Measurements from ENCODE around the gene PLA2G2F. TPM values are rescaled to one million over a fixed set of nuclear protein-coding genes. Genes with fewer than 3 reads are reported as not detected.

PLA2G2F gene
- total and polyA plus RNA-seq, 10 of the 15 experiments (the other 5 are each of a cell fraction or from before 2014, with no cell fraction given) = 0.03 TPM; not detected in 9

- no peak for TF ChIP-seq ATF3 (IDR thresholded peaks at IDR 0.05; ENCODE audit: borderline replicate concordance, extremely low read depth, low read depth, low read length)
- TF ChIP-seq RUNX3 (IDR thresholded peaks at IDR 0.05; ENCODE audit: low read length) = no peak
Measured at GRCh38 chr1:20150969-20151368, 11.8 kb downstream of the PLA2G2F start (continued).

DNA sequence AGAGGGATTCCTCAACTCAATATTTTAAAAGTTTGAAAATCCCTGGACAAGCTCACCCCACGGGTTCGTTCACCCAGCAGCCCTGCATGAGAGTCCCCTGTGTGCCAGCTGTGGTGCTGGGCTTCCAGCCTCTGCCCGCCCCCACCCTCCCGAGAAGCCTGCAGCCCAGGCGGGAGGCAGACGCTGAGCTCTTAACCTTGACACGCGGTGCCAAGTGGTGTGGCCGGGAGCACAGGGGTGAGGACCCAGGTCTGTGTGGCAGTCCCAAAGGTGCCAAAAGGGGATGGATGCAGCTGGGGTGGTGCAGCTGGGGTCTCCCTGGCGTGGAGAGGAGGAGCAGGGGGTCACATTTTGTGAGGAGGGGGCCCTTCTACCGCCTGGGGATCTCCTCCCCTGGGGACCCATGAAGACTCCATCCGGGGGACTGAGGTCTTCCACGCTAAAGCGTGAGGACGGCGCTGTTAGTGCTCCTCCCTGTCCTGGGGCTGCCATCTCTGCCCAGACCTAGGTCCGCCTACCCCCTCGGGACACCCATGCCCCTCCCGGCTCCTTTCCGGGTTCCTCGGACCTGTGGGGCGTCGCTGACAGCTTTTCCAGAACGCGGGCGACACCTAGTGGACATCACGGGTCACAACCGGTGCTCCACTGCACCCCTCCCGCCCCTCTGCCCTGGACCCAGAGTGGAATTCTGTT lies 12.9 kb downstream of the PLA2G2F start:
- peak overlapping the region; percentile 60 for H2AFZ ChIP-seq (ENCODE audit: control insufficient read depth, low read depth, low read length)
- no peaks in the 10 kb centered on the region for H3K79me2 ChIP-seq (ENCODE audit: control insufficient read depth, insufficient read depth, low read length)
- WGBS (ENCODE audit: insufficient coverage, insufficient replicate concordance, low lambda C conversion rate, missing lambda C conversion rate) = under 1% methylated on average over 29 of the region's 29 CpGs
- peak overlapping the region; percentile 86 for H3K4me2 ChIP-seq (ENCODE audit: control insufficient read depth, insufficient read depth)
- no peak for DNase-seq (ENCODE audit: low read depth, low spot score)
- CTCF ChIA-PET = interaction anchor here (0.6 to 10.8 kb wide), 34 partner anchors 8 to 436 kb away, joined by 3 to 181 read pairs (median 4); partner anchors contain the start of genes OTUD3 and PLA2G2E
- no peaks in the 10 kb centered on the region for H3K27me3 ChIP-seq (replicated peaks in 1 of 2; ENCODE audit: control insufficient read depth in 2 of 2, insufficient read depth in 2 of 2, low read length in 1 of 2)
- peak; percentile 18 for FAIRE-seq
- H4K20me1 ChIP-seq (ENCODE audit: control insufficient read depth, insufficient read depth) = no peaks in the 10 kb centered on the region
- in situ Hi-C loops (cut with MboI) (loop anchor here (5.0 kb wide), 1 partner anchor 235 kb away; no protein-coding TSS in a partner anchor), intact Hi-C loops (cut with micrococcal nuclease; ENCODE audit: unreplicated experiment) (loop anchor here (1.0 to 5.0 kb wide), 5 partner anchors 45 to 270 kb away; partner anchors contain the start of gene OTUD3)
- POLR2A ChIA-PET = interaction anchor here (0.6 to 1.5 kb wide), 4 partner anchors 27 to 203 kb away, joined by 3 to 4 read pairs (median 4); no protein-coding TSS in a partner anchor
- no peak overlapping the region for H3K27ac ChIP-seq (ENCODE audit: control insufficient read depth, insufficient read depth)
- RAD21 ChIA-PET (ENCODE audit: unreplicated experiment) = interaction anchor here (0.6 to 4.2 kb wide), 22 partner anchors 9 to 342 kb away, joined by 3 to 91 read pairs (median 4); partner anchors contain the start of gene OTUD3
- H3K36me3 ChIP-seq (ENCODE audit: control insufficient read depth in 2 of 2, insufficient read depth in 2 of 2, low read length in 1 of 2) = no peaks in the 10 kb centered on the region
- H3K9ac ChIP-seq (ENCODE audit: control insufficient read depth, insufficient read depth, low read length) = peak overlapping the region; percentile 18; the same call in 1 of the 2 replicates
- BruUV-seq (replicated peaks) = no TSS peak
- peak overlapping the region; percentile 43; the same call in 1 of the 2 replicates for H3K4me3 ChIP-seq
- SMC1A ChIA-PET (ENCODE audit: uncharacterized antibody, unreplicated experiment) = interaction anchor here (0.6 to 4.6 kb wide), 21 partner anchors 9 to 270 kb away, joined by 3 to 41 read pairs (median 4); partner anchors contain the start of genes OTUD3, PLA2G2A and PLA2G2D
- H3K4me1 ChIP-seq (ENCODE audit: control insufficient read depth, insufficient read depth, low read length) = peaks cover 9% of the 10 kb centered on the region
- peak; percentile 97 for ATAC-seq
- no peaks in the 10 kb centered on the region; the same call in 2 of the 3 replicates for H3K9me3 ChIP-seq (replicated peaks; ENCODE audit: control insufficient read depth, insufficient read depth, low read length)
- no peak for TF ChIP-seq EGR1 (IDR thresholded peaks at IDR 0.05; ENCODE audit: borderline replicate concordance in 1 of 2, low read depth in 2 of 2, low read length in 2 of 2)
- peak; percentile 90 for TF ChIP-seq MEF2B (IDR thresholded peaks at IDR 0.05; ENCODE audit: partially characterized antibody, poor library complexity, severe bottlenecking)
- TF ChIP-seq, protein P1, sequence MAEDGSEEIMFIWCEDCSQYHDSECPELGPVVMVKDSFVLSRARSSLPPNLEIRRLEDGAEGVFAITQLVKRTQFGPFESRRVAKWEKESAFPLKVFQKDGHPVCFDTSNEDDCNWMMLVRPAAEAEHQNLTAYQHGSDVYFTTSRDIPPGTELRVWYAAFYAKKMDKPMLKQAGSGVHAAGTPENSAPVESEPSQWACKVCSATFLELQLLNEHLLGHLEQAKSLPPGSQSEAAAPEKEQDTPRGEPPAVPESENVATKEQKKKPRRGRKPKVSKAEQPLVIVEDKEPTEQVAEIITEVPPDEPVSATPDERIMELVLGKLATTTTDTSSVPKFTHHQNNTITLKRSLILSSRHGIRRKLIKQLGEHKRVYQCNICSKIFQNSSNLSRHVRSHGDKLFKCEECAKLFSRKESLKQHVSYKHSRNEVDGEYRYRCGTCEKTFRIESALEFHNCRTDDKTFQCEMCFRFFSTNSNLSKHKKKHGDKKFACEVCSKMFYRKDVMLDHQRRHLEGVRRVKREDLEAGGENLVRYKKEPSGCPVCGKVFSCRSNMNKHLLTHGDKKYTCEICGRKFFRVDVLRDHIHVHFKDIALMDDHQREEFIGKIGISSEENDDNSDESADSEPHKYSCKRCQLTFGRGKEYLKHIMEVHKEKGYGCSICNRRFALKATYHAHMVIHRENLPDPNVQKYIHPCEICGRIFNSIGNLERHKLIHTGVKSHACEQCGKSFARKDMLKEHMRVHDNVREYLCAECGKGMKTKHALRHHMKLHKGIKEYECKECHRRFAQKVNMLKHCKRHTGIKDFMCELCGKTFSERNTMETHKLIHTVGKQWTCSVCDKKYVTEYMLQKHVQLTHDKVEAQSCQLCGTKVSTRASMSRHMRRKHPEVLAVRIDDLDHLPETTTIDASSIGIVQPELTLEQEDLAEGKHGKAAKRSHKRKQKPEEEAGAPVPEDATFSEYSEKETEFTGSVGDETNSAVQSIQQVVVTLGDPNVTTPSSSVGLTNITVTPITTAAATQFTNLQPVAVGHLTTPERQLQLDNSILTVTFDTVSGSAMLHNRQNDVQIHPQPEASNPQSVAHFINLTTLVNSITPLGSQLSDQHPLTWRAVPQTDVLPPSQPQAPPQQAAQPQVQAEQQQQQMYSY (CRISPR knock-in tag; IDR thresholded peaks at IDR 0.05) = no peak
- TF ChIP-seq REST (IDR thresholded peaks at IDR 0.05; ENCODE audit: low read depth, low read length) = no peak
- TF ChIP-seq POLR2A (IDR thresholded peaks at IDR 0.05; ENCODE audit: low read depth, low read length) = no peak
- TF ChIP-seq MYC (IDR thresholded peaks at IDR 0.05; ENCODE audit: insufficient read depth, insufficient read length, insufficient replicate concordance, low read length, severe bottlenecking) = no peak
- no peak for TF ChIP-seq ZSCAN29 (IDR thresholded peaks at IDR 0.05)
- TF ChIP-seq SIN3A (IDR thresholded peaks at IDR 0.05; ENCODE audit: low read depth, low read length) = no peak

Measured in GM12878 (cell line).